ENCODE data around the gene NR4A2. TPM values are rescaled to one million over a fixed set of nuclear protein-coding genes. Genes with fewer than 3 reads are reported as not detected.

Gene NR4A2
- total RNA-seq, 1 experiment from 2014 or later: 12.0 TPM

- peaks cover 41% of the 10 kb centered on the region for H3K4me1 ChIP-seq (ENCODE audit: insufficient read depth, low read length)
These were observed 11.4 kb upstream of the NR4A2 start for GRCh38 chr2:156343940-156344301.

GRCh38 chr2:156343096-156343939 is 10.8 kb upstream of the NR4A2 start:
- TF ChIP-seq, protein P1, sequence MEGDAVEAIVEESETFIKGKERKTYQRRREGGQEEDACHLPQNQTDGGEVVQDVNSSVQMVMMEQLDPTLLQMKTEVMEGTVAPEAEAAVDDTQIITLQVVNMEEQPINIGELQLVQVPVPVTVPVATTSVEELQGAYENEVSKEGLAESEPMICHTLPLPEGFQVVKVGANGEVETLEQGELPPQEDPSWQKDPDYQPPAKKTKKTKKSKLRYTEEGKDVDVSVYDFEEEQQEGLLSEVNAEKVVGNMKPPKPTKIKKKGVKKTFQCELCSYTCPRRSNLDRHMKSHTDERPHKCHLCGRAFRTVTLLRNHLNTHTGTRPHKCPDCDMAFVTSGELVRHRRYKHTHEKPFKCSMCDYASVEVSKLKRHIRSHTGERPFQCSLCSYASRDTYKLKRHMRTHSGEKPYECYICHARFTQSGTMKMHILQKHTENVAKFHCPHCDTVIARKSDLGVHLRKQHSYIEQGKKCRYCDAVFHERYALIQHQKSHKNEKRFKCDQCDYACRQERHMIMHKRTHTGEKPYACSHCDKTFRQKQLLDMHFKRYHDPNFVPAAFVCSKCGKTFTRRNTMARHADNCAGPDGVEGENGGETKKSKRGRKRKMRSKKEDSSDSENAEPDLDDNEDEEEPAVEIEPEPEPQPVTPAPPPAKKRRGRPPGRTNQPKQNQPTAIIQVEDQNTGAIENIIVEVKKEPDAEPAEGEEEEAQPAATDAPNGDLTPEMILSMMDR (conservative IDR thresholded peaks at IDR 0.05; ENCODE audit: low read depth, low read length): no peak
- TF ChIP-seq EZH2phosphoT487 (IDR thresholded peaks at IDR 0.05; ENCODE audit: borderline replicate concordance, low read length) (no peak), EZH2 (IDR thresholded peaks at IDR 0.05; ENCODE audit: low read length, unreplicated experiment) (no peak)
- peaks cover 47% of the 10 kb centered on the region for H3K4me1 ChIP-seq (ENCODE audit: insufficient read depth, low read length)
- BruUV-seq (replicated peaks): TSS peak; percentile 72
- H3K27ac ChIP-seq (ENCODE audit: low read length): peak overlapping the region; percentile 73
- no peaks in the 10 kb centered on the region for H4K20me1 ChIP-seq (ENCODE audit: low read length)
- H3F3A ChIP-seq (ENCODE audit: low read length, unreplicated experiment): no peaks in the 10 kb centered on the region
- no peaks in the 10 kb centered on the region for H3K9me2 ChIP-seq (replicated peaks; ENCODE audit: low read length)
- peak overlapping the region; percentile 72 for H3K4me3 ChIP-seq (ENCODE audit: low read length)
- H2AFZ ChIP-seq (ENCODE audit: low read length): peak overlapping the region; percentile 73
- H3K79me2 ChIP-seq (ENCODE audit: low read length): no peaks in the 10 kb centered on the region
- no peaks in the 10 kb centered on the region for H3K9me3 ChIP-seq (ENCODE audit: low read length)
- H3K27me3 ChIP-seq (ENCODE audit: low read length): no peaks in the 10 kb centered on the region
- CTCF ChIA-PET: no interaction called here
- POLR2A ChIA-PET (ENCODE audit: unreplicated experiment): interaction anchor here (0.6 to 1.0 kb wide), 8 partner anchors 9 to 550 kb away, joined by 3 to 26 read pairs (median 6); no protein-coding TSS in a partner anchor
- ATAC-seq: no peak
- H3K9ac ChIP-seq (ENCODE audit: low read length): peak overlapping the region; percentile 88
- no peaks in the 10 kb centered on the region for H3K36me3 ChIP-seq (ENCODE audit: low read depth, low read length)
- intact Hi-C loops (cut with micrococcal nuclease): loop anchor here (2.0 to 5.0 kb wide), 4 partner anchors 111 to 839 kb away; no protein-coding TSS in a partner anchor
- peak overlapping the region; percentile 88 for H3K4me2 ChIP-seq (ENCODE audit: low read length)
- DNase-seq: peak; percentile 6

More at GRCh38 chr2:156343940-156344301, 11.4 kb upstream of the NR4A2 start:
- H3K4me2 ChIP-seq (ENCODE audit: low read length): no peak overlapping the region
- no peaks in the 10 kb centered on the region for H3F3A ChIP-seq (ENCODE audit: low read length, unreplicated experiment)
- no peaks in the 10 kb centered on the region for H3K9me2 ChIP-seq (replicated peaks; ENCODE audit: low read length)
- CTCF ChIA-PET: no interaction called here
- no peaks in the 10 kb centered on the region for H4K20me1 ChIP-seq (ENCODE audit: low read length)
- POLR2A ChIA-PET (ENCODE audit: unreplicated experiment): no interaction called here
- no peak overlapping the region for H3K9ac ChIP-seq (ENCODE audit: low read length)
- no peaks in the 10 kb centered on the region for H3K27me3 ChIP-seq (ENCODE audit: low read length)
- intact Hi-C loops (cut with micrococcal nuclease): loop anchor here (2.0 to 5.0 kb wide), 4 partner anchors 111 to 838 kb away; no protein-coding TSS in a partner anchor
- TF ChIP-seq EZH2 (IDR thresholded peaks at IDR 0.05; ENCODE audit: low read length, unreplicated experiment) (no peak), EZH2phosphoT487 (IDR thresholded peaks at IDR 0.05; ENCODE audit: borderline replicate concordance, low read length) (no peak)
- TF ChIP-seq, protein P1 (conservative IDR thresholded peaks at IDR 0.05; ENCODE audit: low read depth, low read length): no peak
- no peak overlapping the region for H3K27ac ChIP-seq (ENCODE audit: low read length)
- DNase-seq: no peak
- no peak overlapping the region for H2AFZ ChIP-seq (ENCODE audit: low read length)
- no peaks in the 10 kb centered on the region for H3K9me3 ChIP-seq (ENCODE audit: low read length)
- BruUV-seq (replicated peaks): no TSS peak
- no peaks in the 10 kb centered on the region for H3K79me2 ChIP-seq (ENCODE audit: low read length)
- H3K36me3 ChIP-seq (ENCODE audit: low read depth, low read length): no peaks in the 10 kb centered on the region
- ATAC-seq: no peak
- no peak overlapping the region for H3K4me3 ChIP-seq (ENCODE audit: low read length)

All from PC-3 (cell line).